GM13976 (cell line): ENCODE measurements around the gene CD300C.

Experiments used
- DNase-seq: peaks from one replicate; pipeline ENCODE4 v3.0.0; 2012; ENCODE audit warnings: low spot score
- CTCF ChIP-seq: IDR thresholded peaks from 2 replicates; pipeline ENCODE4 v1.5.1; 2012; ENCODE audit warnings: borderline replicate concordance, mild to moderate bottlenecking; ENCODE audit not compliant: insufficient read depth; ENCODE audit errors: extremely low read depth, missing control alignments, control extremely low read depth
- in situ Hi-C: fragments of 300-500 bp; cut with MboI; formaldehyde crosslinking; loops from one replicate; pipeline ENCODE4 v1.12.0; 2022; ENCODE audit warnings: low sequenced_read_pairs, mixed read lengths, inconsistent platforms; ENCODE audit not compliant: unreplicated experiment

CD300C gene

GRCh38 chr17:74502861-74503260, 43.1 kb downstream of the CD300C start:
- in situ Hi-C loops: no loop called here
- TF ChIP-seq CTCF: no peak
- no peak for DNase-seq

- in situ Hi-C loops: no loop called here
- no peak for TF ChIP-seq CTCF
- no peak for DNase-seq
Observed at GRCh38 chr17:74499992-74500391, 45.9 kb downstream of the CD300C start.

GRCh38 chr17:74497471-74497870, 48.4 kb downstream of the CD300C start:
- DNase-seq: no peak
- no peak for TF ChIP-seq CTCF
- in situ Hi-C loops: no loop called here

- in situ Hi-C loops: no loop called here
- DNase-seq: peak; percentile 75
- peak; percentile 76 for TF ChIP-seq CTCF
Observed at GRCh38 chr17:74493331-74493833, 52.5 kb downstream of the CD300C start.

GRCh38 chr17:74491626-74492025, 54.3 kb downstream of the CD300C start:
- in situ Hi-C loops: no loop called here
- peak; percentile 5 for DNase-seq
- TF ChIP-seq CTCF: no peak
